NCI-H510A treated with DMSO at 0.1 percent for 48 hours (cell line): ENCODE measurements around the gene EI24.

ENCODE experiments used
- DNase-seq: peaks from one replicate; lab custom pipeline; 2025; lab: John Stamatoyannopoulos, UW

Gene EI24

GRCh38 chr11:125627236-125627910 is 58.1 kb downstream of the EI24 start:
- DNase-seq: no peak
